C4-2B (cell line): Measurements from ENCODE around the gene ARHGAP26.

Experiments used
- ZFX ChIP-seq: fragments of 450-650 bp; IDR thresholded peaks from 2 replicates; pipeline ENCODE4 v1.6.1; 2017
- TF ChIP-seq, protein P1 (sequence below): fragments of 450-650 bp; conservative IDR thresholded peaks from 2 replicates; pipeline ENCODE4 v1.5.1; 2017; ENCODE audit warnings: mild to moderate bottlenecking

DNA sequence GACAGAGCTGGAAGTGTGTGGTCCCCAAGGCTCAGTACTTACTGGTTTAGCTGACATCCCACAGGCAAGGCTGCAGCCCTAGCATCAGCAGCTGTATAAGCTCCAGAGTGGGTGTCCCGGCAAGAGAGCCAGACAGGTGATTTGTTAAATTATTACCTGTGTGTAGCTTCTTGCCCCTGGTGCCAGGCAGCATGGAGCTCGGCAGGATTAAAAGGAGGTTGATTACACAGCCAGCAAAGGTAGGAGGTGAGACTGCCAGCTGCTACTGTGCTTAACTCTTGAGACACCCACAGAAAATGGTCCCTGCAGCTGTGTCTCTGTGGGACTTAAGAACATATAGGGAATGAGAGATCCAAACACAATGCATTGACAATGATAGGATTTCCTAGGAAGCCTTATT, 54.2 kb downstream of the ARHGAP26 start:
- TF ChIP-seq, protein P1, sequence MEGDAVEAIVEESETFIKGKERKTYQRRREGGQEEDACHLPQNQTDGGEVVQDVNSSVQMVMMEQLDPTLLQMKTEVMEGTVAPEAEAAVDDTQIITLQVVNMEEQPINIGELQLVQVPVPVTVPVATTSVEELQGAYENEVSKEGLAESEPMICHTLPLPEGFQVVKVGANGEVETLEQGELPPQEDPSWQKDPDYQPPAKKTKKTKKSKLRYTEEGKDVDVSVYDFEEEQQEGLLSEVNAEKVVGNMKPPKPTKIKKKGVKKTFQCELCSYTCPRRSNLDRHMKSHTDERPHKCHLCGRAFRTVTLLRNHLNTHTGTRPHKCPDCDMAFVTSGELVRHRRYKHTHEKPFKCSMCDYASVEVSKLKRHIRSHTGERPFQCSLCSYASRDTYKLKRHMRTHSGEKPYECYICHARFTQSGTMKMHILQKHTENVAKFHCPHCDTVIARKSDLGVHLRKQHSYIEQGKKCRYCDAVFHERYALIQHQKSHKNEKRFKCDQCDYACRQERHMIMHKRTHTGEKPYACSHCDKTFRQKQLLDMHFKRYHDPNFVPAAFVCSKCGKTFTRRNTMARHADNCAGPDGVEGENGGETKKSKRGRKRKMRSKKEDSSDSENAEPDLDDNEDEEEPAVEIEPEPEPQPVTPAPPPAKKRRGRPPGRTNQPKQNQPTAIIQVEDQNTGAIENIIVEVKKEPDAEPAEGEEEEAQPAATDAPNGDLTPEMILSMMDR: no peak
- TF ChIP-seq ZFX: no peak
